Panc1 (cell line): ENCODE measurements around the gene UROC1. TPM values are rescaled to one million over a fixed set of nuclear protein-coding genes. Genes with fewer than 3 reads are reported as not detected.
"Not testable (repeated sequence)": the region's sequence is repeated elsewhere in the genome, so short reads cannot be mapped to it uniquely, and the experiment has no call there.

Source experiments
- ATAC-seq: fragments of 200-7000 bp; cut with Tn5 transposase; 2 replicates; pipeline ENCODE4 v1.9.1; 2020; ENCODE audit warnings: mild to moderate bottlenecking, moderate library complexity
- BruUV-seq: library from RNA; stranded (reverse); fragments of 400-500 nt; replicated peaks from 2 replicates; lab custom pipeline; 2021; lab: Mats Ljungman, UMichigan
- CTCF ChIA-PET: fragments of 300-600 bp; sonication (Branson Sonifier 250); formaldehyde crosslinking; loops from one replicate; lab custom pipeline; 2022; ENCODE audit warnings: antibody characterized with exemption; lab: Charles Lee
- POLR2A ChIA-PET: fragments of 300-600 bp; sonication (Branson Sonifier 250); formaldehyde crosslinking; loops from one replicate; lab custom pipeline; 2022; ENCODE audit warnings: antibody characterized with exemption; lab: Charles Lee
- DNase-seq: peaks from one replicate; pipeline ENCODE4 v3.0.0-alpha.2; 2010; ENCODE audit warnings: low read depth, low spot score
- H3K27ac ChIP-seq: 2 replicates; pipeline ENCODE4 v1.5.1; 2011; ENCODE audit warnings: mild to moderate bottlenecking, low read length, inconsistent platforms
- H3K27me3 ChIP-seq: fragments of 200-500 bp; sonication (Bioruptor generic); 2 replicates; pipeline ENCODE4 v1.6.0; 2014; ENCODE audit warnings: low read length, inconsistent platforms; ENCODE audit not compliant: control insufficient read depth, insufficient read depth
- H3K36me3 ChIP-seq: fragments of 200-500 bp; sonication (Bioruptor generic); 2 replicates; pipeline ENCODE4 v1.5.1; 2014; ENCODE audit warnings: inconsistent platforms, mild to moderate bottlenecking, low read length, moderate library complexity; ENCODE audit not compliant: control insufficient read depth, insufficient read depth
- H3K4me1 ChIP-seq: 2 replicates; pipeline ENCODE4 v1.5.1; 2011; ENCODE audit warnings: inconsistent platforms, mild to moderate bottlenecking, low read length, moderate library complexity; ENCODE audit not compliant: control insufficient read depth, insufficient read depth
- H3K4me3 ChIP-seq, 2 experiments: 2 replicates each; pipeline ENCODE4 v1.5.1; 2011 to 2012; ENCODE audit warnings: low read depth in 2 of 2, low read length in 2 of 2, mild to moderate bottlenecking in 2 of 2, inconsistent platforms in 1 of 2, moderate library complexity in 1 of 2
- H3K9me3 ChIP-seq: fragments of 200-500 bp; sonication (Bioruptor generic); 2 replicates; pipeline ENCODE4 v1.5.1; 2014; ENCODE audit warnings: low read depth, mild to moderate bottlenecking, inconsistent platforms, low read length, moderate library complexity; ENCODE audit not compliant: control insufficient read depth, insufficient read depth
- POLR2AphosphoS5 ChIP-seq: IDR thresholded peaks from 2 replicates; pipeline ENCODE4 v1.6.1; 2012; ENCODE audit warnings: mild to moderate bottlenecking, low read depth, low read length, moderate library complexity
- SIN3A ChIP-seq: IDR thresholded peaks from 2 replicates; pipeline ENCODE4 v1.6.1; 2012; ENCODE audit warnings: low read depth, mild to moderate bottlenecking, low read length, moderate library complexity, borderline replicate concordance; ENCODE audit not compliant: insufficient read depth
- TCF7L2 ChIP-seq: IDR thresholded peaks from 2 replicates; pipeline ENCODE4 v1.6.1; 2011; ENCODE audit warnings: mild to moderate bottlenecking, low read depth, low read length, inconsistent platforms
- in situ Hi-C: cut with HindIII; loops from 2 replicates; pipeline ENCODE4 v1.10.0; 2016; ENCODE audit warnings: low sequenced_read_pairs, low pct_unique_long_range_greater_than_20kb
- intact Hi-C: fragments of 100-400 bp; cut with micrococcal nuclease; formaldehyde crosslinking; loops from one replicate; pipeline ENCODE4 v1.10.0; 2022; ENCODE audit not compliant: unreplicated experiment
- total RNA-seq: library from RNA; stranded (reverse); gene quantifications from one replicate; pipeline ENCODE4 v1.2.1, GENCODE V29; 2021; ENCODE audit not compliant: unreplicated experiment
- TF ChIP-seq, protein P1 (sequence below): fragments of 450-650 bp; IDR thresholded peaks from 2 replicates; pipeline ENCODE4 v1.5.1; 2017; ENCODE audit warnings: mild to moderate bottlenecking
- TF ChIP-seq, protein P2 (sequence below), 2 experiments: IDR thresholded peaks; 2 replicates each; pipeline ENCODE4 v1.6.1; 2011 to 2012; ENCODE audit warnings: low read depth in 2 of 2, control low read depth in 1 of 2, low read length in 1 of 2, mild to moderate bottlenecking in 1 of 2, moderate library complexity in 1 of 2; ENCODE audit not compliant: insufficient read depth in 1 of 2

Gene UROC1
- total RNA-seq, 1 experiment from 2014 or later: not detected

GRCh38 chr3:126535636-126536035 is 18.1 kb upstream of the UROC1 start:
- ATAC-seq (no peak), DNase-seq (no peak)
- Histone ChIP-seq H3K9me3 (no peaks in the 10 kb centered on the region), H3K27ac (no peak overlapping the region), H3K27me3 (peaks cover 30% of the 10 kb centered on the region), H3K4me3 (no peak overlapping the region), H3K4me1 (peaks cover 4% of the 10 kb centered on the region; the same call in 1 of the 2 replicates), H3K36me3 (no peaks in the 10 kb centered on the region)
- CTCF ChIA-PET: interaction anchor here (0.9 kb wide), 1 partner anchor 19 kb away, joined by 3 read pairs; no protein-coding TSS in a partner anchor
- in situ Hi-C loops: no loop called here
- TF ChIP-seq TCF7L2 (no peak), POLR2AphosphoS5 (no peak), SIN3A (no peak)
- TF ChIP-seq, protein P1, sequence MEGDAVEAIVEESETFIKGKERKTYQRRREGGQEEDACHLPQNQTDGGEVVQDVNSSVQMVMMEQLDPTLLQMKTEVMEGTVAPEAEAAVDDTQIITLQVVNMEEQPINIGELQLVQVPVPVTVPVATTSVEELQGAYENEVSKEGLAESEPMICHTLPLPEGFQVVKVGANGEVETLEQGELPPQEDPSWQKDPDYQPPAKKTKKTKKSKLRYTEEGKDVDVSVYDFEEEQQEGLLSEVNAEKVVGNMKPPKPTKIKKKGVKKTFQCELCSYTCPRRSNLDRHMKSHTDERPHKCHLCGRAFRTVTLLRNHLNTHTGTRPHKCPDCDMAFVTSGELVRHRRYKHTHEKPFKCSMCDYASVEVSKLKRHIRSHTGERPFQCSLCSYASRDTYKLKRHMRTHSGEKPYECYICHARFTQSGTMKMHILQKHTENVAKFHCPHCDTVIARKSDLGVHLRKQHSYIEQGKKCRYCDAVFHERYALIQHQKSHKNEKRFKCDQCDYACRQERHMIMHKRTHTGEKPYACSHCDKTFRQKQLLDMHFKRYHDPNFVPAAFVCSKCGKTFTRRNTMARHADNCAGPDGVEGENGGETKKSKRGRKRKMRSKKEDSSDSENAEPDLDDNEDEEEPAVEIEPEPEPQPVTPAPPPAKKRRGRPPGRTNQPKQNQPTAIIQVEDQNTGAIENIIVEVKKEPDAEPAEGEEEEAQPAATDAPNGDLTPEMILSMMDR: no peak
- TF ChIP-seq, protein P2, sequence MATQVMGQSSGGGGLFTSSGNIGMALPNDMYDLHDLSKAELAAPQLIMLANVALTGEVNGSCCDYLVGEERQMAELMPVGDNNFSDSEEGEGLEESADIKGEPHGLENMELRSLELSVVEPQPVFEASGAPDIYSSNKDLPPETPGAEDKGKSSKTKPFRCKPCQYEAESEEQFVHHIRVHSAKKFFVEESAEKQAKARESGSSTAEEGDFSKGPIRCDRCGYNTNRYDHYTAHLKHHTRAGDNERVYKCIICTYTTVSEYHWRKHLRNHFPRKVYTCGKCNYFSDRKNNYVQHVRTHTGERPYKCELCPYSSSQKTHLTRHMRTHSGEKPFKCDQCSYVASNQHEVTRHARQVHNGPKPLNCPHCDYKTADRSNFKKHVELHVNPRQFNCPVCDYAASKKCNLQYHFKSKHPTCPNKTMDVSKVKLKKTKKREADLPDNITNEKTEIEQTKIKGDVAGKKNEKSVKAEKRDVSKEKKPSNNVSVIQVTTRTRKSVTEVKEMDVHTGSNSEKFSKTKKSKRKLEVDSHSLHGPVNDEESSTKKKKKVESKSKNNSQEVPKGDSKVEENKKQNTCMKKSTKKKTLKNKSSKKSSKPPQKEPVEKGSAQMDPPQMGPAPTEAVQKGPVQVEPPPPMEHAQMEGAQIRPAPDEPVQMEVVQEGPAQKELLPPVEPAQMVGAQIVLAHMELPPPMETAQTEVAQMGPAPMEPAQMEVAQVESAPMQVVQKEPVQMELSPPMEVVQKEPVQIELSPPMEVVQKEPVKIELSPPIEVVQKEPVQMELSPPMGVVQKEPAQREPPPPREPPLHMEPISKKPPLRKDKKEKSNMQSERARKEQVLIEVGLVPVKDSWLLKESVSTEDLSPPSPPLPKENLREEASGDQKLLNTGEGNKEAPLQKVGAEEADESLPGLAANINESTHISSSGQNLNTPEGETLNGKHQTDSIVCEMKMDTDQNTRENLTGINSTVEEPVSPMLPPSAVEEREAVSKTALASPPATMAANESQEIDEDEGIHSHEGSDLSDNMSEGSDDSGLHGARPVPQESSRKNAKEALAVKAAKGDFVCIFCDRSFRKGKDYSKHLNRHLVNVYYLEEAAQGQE (IDR thresholded peaks at IDR 0.05; ENCODE audit: insufficient read depth in 1 of 2, low read depth in 2 of 2, low read length in 1 of 2): no peak
- intact Hi-C loops: no loop called here
- no TSS peak for BruUV-seq
- POLR2A ChIA-PET: no interaction called here

DNA sequence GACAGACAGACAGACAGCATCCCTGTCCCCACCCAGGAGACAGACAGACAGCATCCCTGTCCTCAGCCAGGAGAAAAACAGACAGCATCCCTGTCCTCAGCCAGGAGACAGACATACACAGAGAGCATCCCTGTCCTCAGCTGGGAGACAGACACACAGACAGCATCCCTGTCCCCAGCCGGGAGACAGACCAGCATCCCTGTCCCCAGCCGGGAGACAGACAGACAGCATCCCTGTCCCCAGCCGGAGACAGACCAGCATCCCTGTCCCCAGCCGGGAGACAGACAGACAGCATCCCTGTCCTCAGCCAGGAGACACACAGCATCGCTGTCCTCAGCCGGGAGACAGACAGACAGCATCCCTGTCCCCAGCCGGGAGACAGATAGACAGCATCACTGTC is 17.1 kb upstream of the UROC1 start:
- POLR2A ChIA-PET, CTCF ChIA-PET, in situ Hi-C loops, H3K36me3 ChIP-seq, H3K4me1 ChIP-seq, H3K9me3 ChIP-seq, DNase-seq, BruUV-seq, ATAC-seq, H3K4me3 ChIP-seq, intact Hi-C loops, H3K27ac ChIP-seq: not testable (repeated sequence)
- peaks cover 30% of the 10 kb centered on the region for H3K27me3 ChIP-seq

DNA sequence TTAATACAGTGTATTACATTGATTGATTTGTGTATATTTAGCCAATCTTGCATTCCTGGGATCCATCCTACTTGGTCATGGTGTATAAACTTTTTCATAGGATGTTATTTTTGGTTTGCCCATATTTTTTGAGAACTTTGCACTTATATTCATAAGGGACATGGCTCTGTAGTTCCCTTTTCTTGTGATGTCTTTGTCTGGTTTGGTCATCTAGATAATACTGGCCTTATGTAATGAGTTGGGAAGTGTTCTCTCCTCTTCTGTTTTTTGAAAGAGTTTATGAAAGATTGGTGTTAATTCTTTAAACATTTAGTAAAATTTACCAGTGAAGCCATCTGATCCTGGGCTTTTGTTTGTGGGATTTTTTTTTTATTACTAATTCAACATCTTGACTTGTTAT is 15.9 kb upstream of the UROC1 start:
- POLR2A ChIA-PET: no interaction called here
- CTCF ChIA-PET: no interaction called here
- no peak overlapping the region for H3K27ac ChIP-seq
- H3K9me3 ChIP-seq: no peaks in the 10 kb centered on the region
- TF ChIP-seq, protein P1: no peak
- TF ChIP-seq POLR2AphosphoS5: no peak
- TF ChIP-seq TCF7L2: no peak
- TF ChIP-seq SIN3A: no peak
- TF ChIP-seq, protein P2 (IDR thresholded peaks at IDR 0.05; ENCODE audit: insufficient read depth in 1 of 2, low read depth in 2 of 2, low read length in 1 of 2): no peak
- BruUV-seq: no TSS peak
- peaks cover 30% of the 10 kb centered on the region for H3K27me3 ChIP-seq
- DNase-seq: no peak
- intact Hi-C loops: no loop called here
- no peak for ATAC-seq
- no peaks in the 10 kb centered on the region for H3K36me3 ChIP-seq
- H3K4me3 ChIP-seq: no peak overlapping the region
- in situ Hi-C loops: no loop called here
- H3K4me1 ChIP-seq: no peaks in the 10 kb centered on the region
